ENCODE data around the gene MORN5.

- TF ChIP-seq, protein P1, sequence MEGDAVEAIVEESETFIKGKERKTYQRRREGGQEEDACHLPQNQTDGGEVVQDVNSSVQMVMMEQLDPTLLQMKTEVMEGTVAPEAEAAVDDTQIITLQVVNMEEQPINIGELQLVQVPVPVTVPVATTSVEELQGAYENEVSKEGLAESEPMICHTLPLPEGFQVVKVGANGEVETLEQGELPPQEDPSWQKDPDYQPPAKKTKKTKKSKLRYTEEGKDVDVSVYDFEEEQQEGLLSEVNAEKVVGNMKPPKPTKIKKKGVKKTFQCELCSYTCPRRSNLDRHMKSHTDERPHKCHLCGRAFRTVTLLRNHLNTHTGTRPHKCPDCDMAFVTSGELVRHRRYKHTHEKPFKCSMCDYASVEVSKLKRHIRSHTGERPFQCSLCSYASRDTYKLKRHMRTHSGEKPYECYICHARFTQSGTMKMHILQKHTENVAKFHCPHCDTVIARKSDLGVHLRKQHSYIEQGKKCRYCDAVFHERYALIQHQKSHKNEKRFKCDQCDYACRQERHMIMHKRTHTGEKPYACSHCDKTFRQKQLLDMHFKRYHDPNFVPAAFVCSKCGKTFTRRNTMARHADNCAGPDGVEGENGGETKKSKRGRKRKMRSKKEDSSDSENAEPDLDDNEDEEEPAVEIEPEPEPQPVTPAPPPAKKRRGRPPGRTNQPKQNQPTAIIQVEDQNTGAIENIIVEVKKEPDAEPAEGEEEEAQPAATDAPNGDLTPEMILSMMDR (IDR thresholded peaks at IDR 0.05), result no peak
- no peak for TF ChIP-seq POLR2A (IDR thresholded peaks at IDR 0.05)
- TF ChIP-seq EP300 (IDR thresholded peaks at IDR 0.05), result no peak
- TF ChIP-seq POLR2AphosphoS5 (IDR thresholded peaks at IDR 0.05), result no peak
Measured at GRCh38 chr9:122216798-122217418, 57.2 kb downstream of the MORN5 start.

Data from stomach (tissue), 4 donors.